GM06990 (cell line): ENCODE measurements around the gene CYTIP.

Source experiments
- DNase-seq: peaks from one replicate; pipeline ENCODE4 v3.0.0-alpha.2; 2011; ENCODE audit not compliant: insufficient read length; ENCODE audit errors: extremely low read depth
- H3K27me3 ChIP-seq: replicated peaks from 2 replicates; pipeline ENCODE4 v1.6.0; 2011; ENCODE audit warnings: low read length; ENCODE audit not compliant: control insufficient read depth, insufficient read depth
- H3K36me3 ChIP-seq: 2 replicates; pipeline ENCODE4 v1.5.1; 2011; ENCODE audit warnings: low read length; ENCODE audit not compliant: control insufficient read depth, insufficient read depth
- H3K4me3 ChIP-seq: replicated peaks from 2 replicates; pipeline ENCODE4 v1.5.1; 2011; ENCODE audit warnings: low read depth, mild to moderate bottlenecking, control low read depth, low read length
- TF ChIP-seq, protein P1 (sequence below): IDR thresholded peaks from 2 replicates; pipeline ENCODE4 v1.5.1; 2011; ENCODE audit warnings: low read length, control low read depth, mild to moderate bottlenecking, inconsistent platforms; ENCODE audit not compliant: insufficient read depth, poor library complexity, severe bottlenecking

CYTIP gene

DNA sequence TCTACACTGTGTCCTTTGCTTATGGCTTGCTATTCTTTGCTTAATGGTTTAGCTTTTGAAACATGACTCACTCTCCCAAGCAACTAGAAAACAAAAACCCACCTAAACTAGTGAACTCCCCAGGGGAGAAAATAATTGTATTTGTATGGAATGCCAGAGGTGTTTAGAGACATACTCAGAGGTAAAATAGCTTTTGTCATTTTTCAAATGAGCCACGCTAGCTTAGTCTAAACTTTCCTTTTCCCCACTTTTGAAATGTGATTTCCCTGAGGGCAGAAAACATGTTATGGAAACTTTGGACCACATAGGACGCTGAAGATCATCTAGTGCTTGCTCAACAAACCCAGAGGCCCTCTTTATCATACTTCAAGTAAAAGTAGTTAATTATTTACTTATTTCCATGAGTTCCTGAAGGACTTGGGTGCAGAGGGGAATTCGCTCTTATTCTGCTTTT lies 16.5 kb upstream of the CYTIP start:
- no peaks in the 10 kb centered on the region for H3K36me3 ChIP-seq
- H3K27me3 ChIP-seq = no peaks in the 10 kb centered on the region
- no peak for DNase-seq
- TF ChIP-seq, protein P1, sequence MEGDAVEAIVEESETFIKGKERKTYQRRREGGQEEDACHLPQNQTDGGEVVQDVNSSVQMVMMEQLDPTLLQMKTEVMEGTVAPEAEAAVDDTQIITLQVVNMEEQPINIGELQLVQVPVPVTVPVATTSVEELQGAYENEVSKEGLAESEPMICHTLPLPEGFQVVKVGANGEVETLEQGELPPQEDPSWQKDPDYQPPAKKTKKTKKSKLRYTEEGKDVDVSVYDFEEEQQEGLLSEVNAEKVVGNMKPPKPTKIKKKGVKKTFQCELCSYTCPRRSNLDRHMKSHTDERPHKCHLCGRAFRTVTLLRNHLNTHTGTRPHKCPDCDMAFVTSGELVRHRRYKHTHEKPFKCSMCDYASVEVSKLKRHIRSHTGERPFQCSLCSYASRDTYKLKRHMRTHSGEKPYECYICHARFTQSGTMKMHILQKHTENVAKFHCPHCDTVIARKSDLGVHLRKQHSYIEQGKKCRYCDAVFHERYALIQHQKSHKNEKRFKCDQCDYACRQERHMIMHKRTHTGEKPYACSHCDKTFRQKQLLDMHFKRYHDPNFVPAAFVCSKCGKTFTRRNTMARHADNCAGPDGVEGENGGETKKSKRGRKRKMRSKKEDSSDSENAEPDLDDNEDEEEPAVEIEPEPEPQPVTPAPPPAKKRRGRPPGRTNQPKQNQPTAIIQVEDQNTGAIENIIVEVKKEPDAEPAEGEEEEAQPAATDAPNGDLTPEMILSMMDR = no peak
- H3K4me3 ChIP-seq = no peak overlapping the region

DNA sequence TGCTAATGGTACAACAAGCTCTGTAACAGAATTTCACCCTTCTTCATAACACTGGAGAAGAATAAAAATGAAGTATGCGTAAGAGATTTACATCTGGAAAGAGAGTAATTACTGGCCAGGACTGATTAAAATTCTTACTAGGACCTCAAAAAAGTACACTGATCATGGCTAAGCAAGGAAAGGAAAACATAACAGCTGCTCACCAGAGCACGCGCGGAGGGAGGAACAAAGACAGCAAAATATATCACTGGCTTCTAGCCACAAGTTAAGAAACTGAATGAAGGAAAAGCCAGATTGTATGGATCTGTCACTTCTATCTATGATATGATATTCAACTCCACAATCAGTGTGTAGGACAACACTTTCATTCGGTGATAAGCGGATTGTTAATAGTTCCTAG lies 15.6 kb upstream of the CYTIP start:
- no peak overlapping the region for H3K4me3 ChIP-seq

DNA sequence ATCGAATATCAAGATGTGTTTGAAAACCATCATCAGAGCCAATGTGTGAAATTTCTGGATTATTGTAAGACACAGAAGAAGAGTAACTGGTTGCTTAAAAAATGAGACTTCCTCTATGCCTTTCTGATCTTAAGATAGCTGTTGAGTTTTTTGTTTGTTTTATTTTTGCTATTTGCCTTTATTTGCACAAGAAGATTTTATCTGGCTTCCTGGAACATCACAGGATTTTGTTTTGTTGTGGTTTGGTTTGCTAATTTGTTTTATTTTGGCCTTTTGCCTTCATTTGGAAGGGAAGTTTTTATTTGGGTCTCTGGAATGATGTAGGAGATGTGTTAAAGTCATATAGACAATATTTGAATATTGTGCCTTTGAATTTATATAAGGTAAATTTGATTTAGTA lies 3.9 kb upstream of the CYTIP start:
- TF ChIP-seq, protein P1 = no peak
- Histone ChIP-seq H3K36me3 (no peaks in the 10 kb centered on the region), H3K27me3 (no peaks in the 10 kb centered on the region), H3K4me3 (no peak overlapping the region)
- DNase-seq = no peak

More for the DNA sequence above, 15.6 kb upstream of the CYTIP start:
- TF ChIP-seq, protein P1 = no peak
- DNase-seq = no peak
- Histone ChIP-seq H3K27me3 (no peaks in the 10 kb centered on the region), H3K36me3 (no peaks in the 10 kb centered on the region)

DNA sequence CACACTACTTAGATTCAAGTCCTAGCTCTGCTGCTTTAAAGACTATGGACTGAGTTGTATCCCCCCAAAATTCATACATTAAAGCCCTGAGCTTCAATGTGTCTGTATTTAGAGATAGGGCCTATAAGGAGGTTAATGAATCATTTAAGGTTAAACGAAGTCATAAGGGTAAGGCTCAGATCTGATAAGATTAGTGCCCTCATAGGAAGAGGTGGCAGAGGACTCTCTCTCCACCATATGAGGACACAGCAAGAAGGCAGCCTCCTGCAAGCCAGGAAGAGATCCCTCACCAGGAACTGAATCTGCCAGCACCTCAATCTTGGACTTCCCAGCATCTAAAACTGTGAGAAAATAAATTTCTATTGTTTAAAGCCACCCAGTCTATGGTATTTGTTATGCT lies 3.1 kb upstream of the CYTIP start:
- TF ChIP-seq, protein P1 = no peak
- Histone ChIP-seq H3K36me3 (no peaks in the 10 kb centered on the region), H3K27me3 (no peaks in the 10 kb centered on the region), H3K4me3 (no peak overlapping the region)
- no peak for DNase-seq

DNA sequence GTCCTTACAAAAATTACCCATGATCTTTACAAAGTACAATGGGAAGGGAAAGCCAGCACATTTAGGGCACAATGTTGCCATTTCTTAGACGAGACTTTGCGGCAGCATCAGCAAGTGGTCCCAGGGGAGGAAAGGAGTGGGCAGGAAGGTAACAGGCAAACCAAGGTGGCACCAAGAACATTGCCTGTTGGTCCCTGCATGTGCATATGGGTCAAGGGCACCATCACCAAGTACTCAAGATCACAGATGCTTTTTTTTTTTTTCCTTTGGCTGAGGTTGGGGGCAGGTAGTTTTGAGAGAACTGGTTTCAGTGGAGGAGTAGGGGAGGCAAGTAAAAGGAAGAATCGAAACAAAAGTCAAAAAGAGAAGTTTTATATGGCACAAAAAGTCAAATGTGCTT lies 752 bp upstream of the CYTIP start:
- peak overlapping the region; percentile 90 for H3K4me3 ChIP-seq
- TF ChIP-seq, protein P1 = no peak
- H3K36me3 ChIP-seq = no peaks in the 10 kb centered on the region; the same call in 1 of the 2 replicates
- no peaks in the 10 kb centered on the region for H3K27me3 ChIP-seq
- no peak for DNase-seq

DNA sequence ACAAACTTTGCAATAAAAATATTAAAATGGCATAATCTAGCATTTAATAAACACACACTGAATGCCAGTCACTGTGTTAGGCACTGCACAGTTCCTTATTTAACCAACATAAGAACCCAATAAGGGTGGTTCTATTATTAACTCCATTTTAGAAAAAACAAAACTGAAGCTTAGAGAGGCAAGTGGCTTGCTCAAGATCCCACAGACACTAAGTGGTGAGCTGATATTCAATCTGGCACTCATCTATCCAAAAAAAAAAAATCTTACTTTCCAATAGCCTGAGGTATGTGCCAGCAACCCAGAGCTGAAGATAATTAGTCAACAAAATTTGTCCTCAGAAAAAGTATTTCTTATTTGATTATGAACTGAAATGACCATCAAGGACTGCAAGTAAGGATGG lies 799 bp downstream of the CYTIP start:
- TF ChIP-seq, protein P1 = no peak
- DNase-seq = no peak
- H3K36me3 ChIP-seq = no peaks in the 10 kb centered on the region; the same call in 1 of the 2 replicates
- H3K4me3 ChIP-seq = peak overlapping the region; percentile 90
- H3K27me3 ChIP-seq = no peaks in the 10 kb centered on the region
